Ascending aorta (tissue), 2 donors: ENCODE measurements around the gene SLC22A12. TPM values are rescaled to one million over a fixed set of nuclear protein-coding genes. Genes with fewer than 3 reads are reported as not detected.

Experiments used
- DNase-seq, 2 donors: peaks; one replicate each; pipeline ENCODE4 v3.0.0-alpha.2; 2019; ENCODE audit warnings: low spot score in 2 of 2
- H3K27ac ChIP-seq, 2 donors: fragments of 200-600 bp; sonication (generic); one replicate each; pipeline ENCODE4 v1.5.1; 2016 to 2017; ENCODE audit warnings: mild to moderate bottlenecking in 1 of 2
- H3K27me3 ChIP-seq: fragments of 200-600 bp; sonication (generic); one replicate; pipeline ENCODE4 v1.5.1; 2017
- H3K36me3 ChIP-seq, 2 donors: fragments of 200-600 bp; sonication (generic); one replicate each; pipeline ENCODE4 v1.5.1; 2016
- H3K4me1 ChIP-seq, 2 donors: fragments of 200-600 bp; sonication (generic); one replicate each; pipeline ENCODE4 v1.5.1; 2016 to 2017; ENCODE audit warnings: mild to moderate bottlenecking in 1 of 2
- H3K4me3 ChIP-seq, 2 donors: fragments of 200-600 bp; sonication (generic); one replicate each; pipeline ENCODE4 v1.5.1; 2016 to 2017; ENCODE audit warnings: mild to moderate bottlenecking in 1 of 2
- H3K9me3 ChIP-seq, 2 donors: fragments of 200-600 bp; sonication (generic); one replicate each; pipeline ENCODE4 v1.5.1; 2016
- intact Hi-C: fragments of 100-400 bp; cut with DNase I; formaldehyde crosslinking; loops from one replicate; pipeline ENCODE4 v1.15.1; 2023
- total RNA-seq: library from RNA; depleted of rRNA; stranded (reverse); fragments of >200 nt; gene quantifications from one replicate; pipeline ENCODE4 v1.1.0, GENCODE V29; 2016
- TF ChIP-seq, protein P1 (sequence below), 3 experiments: fragments of 200-600 bp in 2 of 3; fragments of 450-650 bp in 1 of 3; sonication (generic) in 2 of 3; IDR thresholded peaks; one replicate each; pipeline ENCODE4 v1.5.1; 2016 to 2019; ENCODE audit warnings: antibody characterized with exemption in 3 of 3, mild to moderate bottlenecking in 1 of 3, moderate library complexity in 1 of 3

SLC22A12 gene
- total RNA-seq, 1 donor from 2014 or later = not detected

DNA sequence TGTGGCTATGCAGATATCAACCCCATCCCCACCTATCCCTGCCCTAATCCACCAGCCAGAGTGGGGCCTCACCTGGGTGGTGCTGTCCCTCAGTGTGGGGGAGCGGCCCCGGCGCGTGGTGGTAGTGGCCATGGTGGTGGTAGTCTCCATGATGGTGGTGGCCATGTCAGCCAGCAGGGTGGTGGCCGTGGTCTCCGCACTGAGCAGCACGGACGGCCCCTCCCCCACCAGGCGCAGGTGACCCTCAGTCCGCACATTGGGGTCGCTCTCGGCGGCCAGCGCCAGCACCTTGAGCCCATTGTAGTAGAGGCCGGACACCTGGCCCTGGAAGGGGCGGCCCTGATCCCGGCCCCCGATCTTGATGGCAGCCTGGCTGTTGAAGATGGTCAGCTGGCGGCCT lies 31.7 kb downstream of the SLC22A12 start:
- TF ChIP-seq, protein P1, sequence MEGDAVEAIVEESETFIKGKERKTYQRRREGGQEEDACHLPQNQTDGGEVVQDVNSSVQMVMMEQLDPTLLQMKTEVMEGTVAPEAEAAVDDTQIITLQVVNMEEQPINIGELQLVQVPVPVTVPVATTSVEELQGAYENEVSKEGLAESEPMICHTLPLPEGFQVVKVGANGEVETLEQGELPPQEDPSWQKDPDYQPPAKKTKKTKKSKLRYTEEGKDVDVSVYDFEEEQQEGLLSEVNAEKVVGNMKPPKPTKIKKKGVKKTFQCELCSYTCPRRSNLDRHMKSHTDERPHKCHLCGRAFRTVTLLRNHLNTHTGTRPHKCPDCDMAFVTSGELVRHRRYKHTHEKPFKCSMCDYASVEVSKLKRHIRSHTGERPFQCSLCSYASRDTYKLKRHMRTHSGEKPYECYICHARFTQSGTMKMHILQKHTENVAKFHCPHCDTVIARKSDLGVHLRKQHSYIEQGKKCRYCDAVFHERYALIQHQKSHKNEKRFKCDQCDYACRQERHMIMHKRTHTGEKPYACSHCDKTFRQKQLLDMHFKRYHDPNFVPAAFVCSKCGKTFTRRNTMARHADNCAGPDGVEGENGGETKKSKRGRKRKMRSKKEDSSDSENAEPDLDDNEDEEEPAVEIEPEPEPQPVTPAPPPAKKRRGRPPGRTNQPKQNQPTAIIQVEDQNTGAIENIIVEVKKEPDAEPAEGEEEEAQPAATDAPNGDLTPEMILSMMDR (IDR thresholded peaks at IDR 0.05) = no peak

DNA sequence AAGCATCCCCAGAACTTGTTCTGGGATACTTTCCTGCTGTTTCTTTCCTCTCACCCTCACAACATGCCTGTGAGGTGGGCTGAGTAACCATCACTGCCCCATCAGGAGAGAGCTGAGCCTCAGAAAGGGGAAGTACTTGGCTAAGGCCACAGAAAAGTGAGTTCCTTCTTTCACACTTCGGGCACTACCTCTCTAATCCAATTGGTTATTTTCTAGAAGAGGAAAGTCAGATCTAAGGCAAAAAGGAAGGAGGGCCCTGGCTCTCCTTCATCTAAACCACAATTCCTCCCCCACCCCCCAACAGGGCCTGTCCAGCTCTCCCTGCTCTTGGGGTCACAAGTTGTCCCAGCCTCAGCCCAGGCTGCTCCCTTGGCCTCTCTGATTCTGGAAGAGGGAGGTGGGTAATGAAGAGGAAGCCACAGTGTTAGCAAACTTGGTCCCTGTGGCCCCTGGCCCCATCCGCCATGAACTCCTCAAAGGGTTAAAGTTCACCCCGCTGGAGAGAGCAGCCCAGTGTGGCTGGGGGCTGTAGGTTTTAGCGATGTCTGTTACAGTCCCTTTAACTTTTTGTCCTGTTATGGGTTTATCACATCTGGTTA lies 34.0 kb downstream of the SLC22A12 start:
- no peaks in the 10 kb centered on the region for H3K9me3 ChIP-seq
- H3K4me1 ChIP-seq = no peaks in the 10 kb centered on the region
- no peak overlapping the region for H3K4me3 ChIP-seq
- H3K27ac ChIP-seq = no peak overlapping the region
- H3K27me3 ChIP-seq = no peaks in the 10 kb centered on the region
- TF ChIP-seq, protein P1 (IDR thresholded peaks at IDR 0.05) = no peak
- intact Hi-C loops = no loop called here
- peaks cover 37 to 55% of the 10 kb centered on the region in 2 donors for H3K36me3 ChIP-seq
- no peak for DNase-seq

More for the DNA sequence above, 31.7 kb downstream of the SLC22A12 start:
- Histone ChIP-seq H3K27me3 (no peaks in the 10 kb centered on the region), H3K4me1 (no peaks in the 10 kb centered on the region), H3K27ac (no peak overlapping the region), H3K36me3 (peaks cover 25 to 42% of the 10 kb centered on the region in 2 donors), H3K9me3 (no peaks in the 10 kb centered on the region), H3K4me3 (no peak overlapping the region)
- intact Hi-C loops = no loop called here
- no peak for DNase-seq

DNA sequence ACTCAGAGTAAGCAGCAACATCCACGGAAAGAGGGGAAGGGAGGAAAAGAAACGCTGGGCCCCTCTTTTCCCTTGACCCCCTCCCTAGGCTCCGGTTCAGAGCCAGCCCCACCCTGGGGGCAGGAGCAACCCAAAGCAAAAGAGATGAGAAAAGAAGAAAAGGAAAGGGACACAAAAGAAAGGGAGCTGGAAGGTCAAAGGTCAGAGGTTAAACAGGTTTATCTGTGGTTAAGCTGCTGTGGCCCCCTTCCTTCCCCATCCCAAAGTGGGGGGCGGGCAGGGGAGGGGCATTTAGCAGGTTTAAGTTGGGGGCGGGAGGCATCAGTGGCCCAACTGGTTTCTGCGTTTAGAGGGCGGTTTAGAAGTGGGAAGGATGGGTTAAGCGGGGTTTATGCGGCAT lies 35.6 kb downstream of the SLC22A12 start:
- no peak overlapping the region for H3K4me3 ChIP-seq
- no peaks in the 10 kb centered on the region for H3K9me3 ChIP-seq
- no peak overlapping the region for H3K27ac ChIP-seq
- intact Hi-C loops = no loop called here
- H3K36me3 ChIP-seq = peaks cover 46 to 65% of the 10 kb centered on the region in 2 donors
- DNase-seq = no peak
- TF ChIP-seq, protein P1 (IDR thresholded peaks at IDR 0.05) = no peak
- H3K27me3 ChIP-seq = no peaks in the 10 kb centered on the region
- no peaks in the 10 kb centered on the region for H3K4me1 ChIP-seq

DNA sequence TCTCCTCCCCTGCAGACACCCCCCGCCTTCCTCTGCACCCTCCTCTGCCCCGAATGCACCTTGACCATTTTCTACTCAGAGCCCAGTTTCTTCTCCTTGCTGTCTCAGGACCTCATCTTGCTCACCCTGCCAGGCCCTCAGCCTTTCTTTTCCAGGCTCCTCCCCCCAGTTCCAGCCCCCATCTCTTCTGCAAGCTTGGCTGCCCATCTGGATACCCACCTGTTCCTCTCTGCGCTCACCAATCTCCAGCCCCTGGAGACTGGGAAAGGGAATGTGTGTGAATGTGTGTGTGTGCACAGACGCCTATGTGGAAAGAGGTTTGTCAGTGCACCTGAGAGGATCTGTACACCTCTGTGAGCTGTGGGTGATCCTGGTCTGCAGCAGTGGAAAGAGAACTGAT lies 36.4 kb downstream of the SLC22A12 start:
- TF ChIP-seq, protein P1 (IDR thresholded peaks at IDR 0.05) = no peak
- no peaks in the 10 kb centered on the region for H3K27me3 ChIP-seq
- H3K9me3 ChIP-seq = no peaks in the 10 kb centered on the region
- intact Hi-C loops = no loop called here
- H3K36me3 ChIP-seq = peaks cover 41 to 65% of the 10 kb centered on the region in 2 donors
- no peaks in the 10 kb centered on the region for H3K4me1 ChIP-seq
- no peak overlapping the region for H3K27ac ChIP-seq
- DNase-seq = no peak
- no peak overlapping the region for H3K4me3 ChIP-seq

DNA sequence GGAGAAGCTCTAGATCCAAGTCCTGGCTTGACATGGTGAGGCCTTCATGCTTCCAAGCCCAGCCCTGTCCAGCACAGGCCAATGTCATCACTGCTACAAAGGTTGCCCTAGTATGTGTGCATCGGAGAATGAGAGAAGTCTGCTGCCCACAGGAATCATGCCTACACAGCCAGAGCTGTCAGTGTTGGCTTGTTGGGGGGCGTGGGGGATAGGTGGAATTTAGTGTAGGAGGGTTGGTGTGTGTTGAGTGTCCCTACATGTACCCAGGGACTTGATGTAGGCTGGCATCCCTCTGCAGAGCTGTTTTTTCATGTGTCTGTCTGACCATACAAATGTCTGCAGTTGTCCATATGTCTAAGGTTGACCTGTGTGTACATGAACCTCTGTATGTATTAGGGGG lies 37.6 kb downstream of the SLC22A12 start:
- intact Hi-C loops = no loop called here
- TF ChIP-seq, protein P1 (IDR thresholded peaks at IDR 0.05) = no peak

DNA sequence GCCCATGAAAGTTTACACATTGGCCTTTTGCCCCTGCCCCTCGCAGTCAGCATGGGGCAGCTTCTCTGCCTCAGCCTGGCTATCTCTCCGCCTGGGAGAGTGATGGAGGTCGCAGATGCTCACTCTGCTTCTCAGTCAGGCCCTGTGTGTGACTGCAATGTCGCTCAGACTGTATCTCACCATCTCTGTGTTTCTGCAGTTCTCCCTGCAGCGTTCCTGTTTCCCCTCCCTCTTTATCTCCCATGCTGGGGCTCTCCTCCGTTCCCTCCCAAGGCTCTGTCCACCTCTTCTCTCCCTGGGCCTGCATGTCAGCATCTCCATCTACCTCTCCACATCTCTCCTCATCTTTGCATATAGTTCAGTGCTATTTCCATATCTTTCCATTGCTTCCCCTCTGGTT lies 38.1 kb downstream of the SLC22A12 start:
- no peaks in the 10 kb centered on the region for H3K27me3 ChIP-seq
- no peaks in the 10 kb centered on the region for H3K4me1 ChIP-seq
- no peak overlapping the region for H3K4me3 ChIP-seq
- peaks cover 51 to 74% of the 10 kb centered on the region in 2 donors for H3K36me3 ChIP-seq
- intact Hi-C loops = no loop called here
- no peak for DNase-seq
- no peak overlapping the region for H3K27ac ChIP-seq
- TF ChIP-seq, protein P1 (IDR thresholded peaks at IDR 0.05) = no peak
- no peaks in the 10 kb centered on the region for H3K9me3 ChIP-seq

More for the DNA sequence above, 37.6 kb downstream of the SLC22A12 start:
- no peaks in the 10 kb centered on the region for H3K9me3 ChIP-seq
- H3K4me3 ChIP-seq = no peak overlapping the region
- H3K27ac ChIP-seq = no peak overlapping the region
- H3K36me3 ChIP-seq = peaks cover 46 to 69% of the 10 kb centered on the region in 2 donors
- no peaks in the 10 kb centered on the region for H3K4me1 ChIP-seq
- H3K27me3 ChIP-seq = no peaks in the 10 kb centered on the region
- DNase-seq = no peak
